ENCODE data around the gene PKP4.

Gene PKP4

GRCh38 chr2:158509928-158510797 lies 53.4 kb downstream of the PKP4 start:
- no peak for DNase-seq
- H3K36me3 ChIP-seq (ENCODE audit: control insufficient read depth, insufficient read depth, low read length) = no peaks in the 10 kb centered on the region

GRCh38 chr2:158510887-158511286 lies 54.1 kb downstream of the PKP4 start:
- no peak for DNase-seq
- H3K27ac ChIP-seq (ENCODE audit: insufficient read depth, low read length, poor library complexity, severe bottlenecking) = no peak overlapping the region

More at GRCh38 chr2:158509928-158510797, 53.4 kb downstream of the PKP4 start:
- Histone ChIP-seq H3K27ac (ENCODE audit: insufficient read depth, low read length, poor library complexity, severe bottlenecking) (no peak overlapping the region), H3K4me1 (ENCODE audit: control insufficient read depth, insufficient read depth, low read length, poor library complexity, severe bottlenecking) (no peaks in the 10 kb centered on the region), H3K27me3 (replicated peaks; ENCODE audit: control insufficient read depth, insufficient read depth, low read length, poor library complexity, severe bottlenecking) (no peaks in the 10 kb centered on the region), H3K9me3 (ENCODE audit: control insufficient read depth, low read length) (no peaks in the 10 kb centered on the region), H3K4me3 (ENCODE audit: insufficient read depth, low read depth, low read length, poor library complexity, severe bottlenecking) (no peak overlapping the region)

GRCh38 chr2:158511706-158512105 lies 55.0 kb downstream of the PKP4 start:
- no peak for DNase-seq
- Histone ChIP-seq H3K27ac (ENCODE audit: insufficient read depth, low read length, poor library complexity, severe bottlenecking) (no peak overlapping the region), H3K36me3 (ENCODE audit: control insufficient read depth, insufficient read depth, low read length) (no peaks in the 10 kb centered on the region), H3K4me3 (ENCODE audit: insufficient read depth, low read depth, low read length, poor library complexity, severe bottlenecking) (no peak overlapping the region), H3K27me3 (replicated peaks; ENCODE audit: control insufficient read depth, insufficient read depth, low read length, poor library complexity, severe bottlenecking) (no peaks in the 10 kb centered on the region), H3K4me1 (ENCODE audit: control insufficient read depth, insufficient read depth, low read length, poor library complexity, severe bottlenecking) (no peaks in the 10 kb centered on the region), H3K9me3 (ENCODE audit: control insufficient read depth, low read length) (no peaks in the 10 kb centered on the region)

More at GRCh38 chr2:158510887-158511286, 54.1 kb downstream of the PKP4 start:
- no peaks in the 10 kb centered on the region for H3K27me3 ChIP-seq (replicated peaks; ENCODE audit: control insufficient read depth, insufficient read depth, low read length, poor library complexity, severe bottlenecking)
- H3K4me3 ChIP-seq (ENCODE audit: insufficient read depth, low read depth, low read length, poor library complexity, severe bottlenecking) = no peak overlapping the region
- H3K36me3 ChIP-seq (ENCODE audit: control insufficient read depth, insufficient read depth, low read length) = no peaks in the 10 kb centered on the region
- H3K9me3 ChIP-seq (ENCODE audit: control insufficient read depth, low read length) = no peaks in the 10 kb centered on the region
- H3K4me1 ChIP-seq (ENCODE audit: control insufficient read depth, insufficient read depth, low read length, poor library complexity, severe bottlenecking) = no peaks in the 10 kb centered on the region

- Histone ChIP-seq H3K36me3 (ENCODE audit: control insufficient read depth, insufficient read depth, low read length) (no peaks in the 10 kb centered on the region), H3K4me1 (ENCODE audit: control insufficient read depth, insufficient read depth, low read length, poor library complexity, severe bottlenecking) (no peaks in the 10 kb centered on the region), H3K27me3 (replicated peaks; ENCODE audit: control insufficient read depth, insufficient read depth, low read length, poor library complexity, severe bottlenecking) (no peaks in the 10 kb centered on the region), H3K9me3 (ENCODE audit: control insufficient read depth, low read length) (no peaks in the 10 kb centered on the region), H3K27ac (ENCODE audit: insufficient read depth, low read length, poor library complexity, severe bottlenecking) (no peak overlapping the region), H3K4me3 (ENCODE audit: insufficient read depth, low read depth, low read length, poor library complexity, severe bottlenecking) (no peak overlapping the region)
- no peak for DNase-seq
Measured at GRCh38 chr2:158512323-158512722, 55.6 kb downstream of the PKP4 start.

- H3K27ac ChIP-seq (ENCODE audit: insufficient read depth, low read length, poor library complexity, severe bottlenecking) = no peak overlapping the region
- no peaks in the 10 kb centered on the region for H3K4me1 ChIP-seq (ENCODE audit: control insufficient read depth, insufficient read depth, low read length, poor library complexity, severe bottlenecking)
- no peaks in the 10 kb centered on the region for H3K27me3 ChIP-seq (replicated peaks; ENCODE audit: control insufficient read depth, insufficient read depth, low read length, poor library complexity, severe bottlenecking)
- H3K4me3 ChIP-seq (ENCODE audit: insufficient read depth, low read depth, low read length, poor library complexity, severe bottlenecking) = no peak overlapping the region
- no peaks in the 10 kb centered on the region for H3K36me3 ChIP-seq (ENCODE audit: control insufficient read depth, insufficient read depth, low read length)
- no peak for DNase-seq
- no peaks in the 10 kb centered on the region for H3K9me3 ChIP-seq (ENCODE audit: control insufficient read depth, low read length)
Measured at GRCh38 chr2:158513841-158514240, 57.1 kb downstream of the PKP4 start.

GRCh38 chr2:158518084-158518483 lies 61.3 kb downstream of the PKP4 start:
- H3K27ac ChIP-seq (ENCODE audit: insufficient read depth, low read length, poor library complexity, severe bottlenecking) = no peak overlapping the region
- H3K9me3 ChIP-seq (ENCODE audit: control insufficient read depth, low read length) = no peaks in the 10 kb centered on the region
- H3K4me1 ChIP-seq (ENCODE audit: control insufficient read depth, insufficient read depth, low read length, poor library complexity, severe bottlenecking) = no peaks in the 10 kb centered on the region
- H3K27me3 ChIP-seq (replicated peaks; ENCODE audit: control insufficient read depth, insufficient read depth, low read length, poor library complexity, severe bottlenecking) = no peaks in the 10 kb centered on the region
- H3K4me3 ChIP-seq (ENCODE audit: insufficient read depth, low read depth, low read length, poor library complexity, severe bottlenecking) = no peak overlapping the region
- H3K36me3 ChIP-seq (ENCODE audit: control insufficient read depth, insufficient read depth, low read length) = no peaks in the 10 kb centered on the region
- no peak for DNase-seq

- no peaks in the 10 kb centered on the region for H3K9me3 ChIP-seq (ENCODE audit: control insufficient read depth, low read length)
- DNase-seq = no peak
Measured at GRCh38 chr2:158519481-158519880, 62.7 kb downstream of the PKP4 start.

GRCh38 chr2:158529379-158530259 lies 72.9 kb downstream of the PKP4 start:
- Histone ChIP-seq H3K27me3 (replicated peaks; ENCODE audit: control insufficient read depth, insufficient read depth, low read length, poor library complexity, severe bottlenecking) (no peaks in the 10 kb centered on the region), H3K9me3 (ENCODE audit: control insufficient read depth, low read length) (no peaks in the 10 kb centered on the region), H3K4me3 (ENCODE audit: insufficient read depth, low read depth, low read length, poor library complexity, severe bottlenecking) (no peak overlapping the region), H3K4me1 (ENCODE audit: control insufficient read depth, insufficient read depth, low read length, poor library complexity, severe bottlenecking) (no peaks in the 10 kb centered on the region), H3K36me3 (ENCODE audit: control insufficient read depth, insufficient read depth, low read length) (no peaks in the 10 kb centered on the region), H3K27ac (ENCODE audit: insufficient read depth, low read length, poor library complexity, severe bottlenecking) (no peak overlapping the region)
- no peak for DNase-seq

More at GRCh38 chr2:158519481-158519880, 62.7 kb downstream of the PKP4 start:
- no peaks in the 10 kb centered on the region for H3K27me3 ChIP-seq (replicated peaks; ENCODE audit: control insufficient read depth, insufficient read depth, low read length, poor library complexity, severe bottlenecking)
- no peaks in the 10 kb centered on the region for H3K36me3 ChIP-seq (ENCODE audit: control insufficient read depth, insufficient read depth, low read length)
- no peaks in the 10 kb centered on the region for H3K4me1 ChIP-seq (ENCODE audit: control insufficient read depth, insufficient read depth, low read length, poor library complexity, severe bottlenecking)
- H3K27ac ChIP-seq (ENCODE audit: insufficient read depth, low read length, poor library complexity, severe bottlenecking) = no peak overlapping the region
- H3K4me3 ChIP-seq (ENCODE audit: insufficient read depth, low read depth, low read length, poor library complexity, severe bottlenecking) = no peak overlapping the region

GRCh38 chr2:158530829-158531228 lies 74.1 kb downstream of the PKP4 start:
- DNase-seq = no peak

GRCh38 chr2:158533009-158533408 lies 76.3 kb downstream of the PKP4 start:
- no peaks in the 10 kb centered on the region for H3K27me3 ChIP-seq (replicated peaks; ENCODE audit: control insufficient read depth, insufficient read depth, low read length, poor library complexity, severe bottlenecking)
- no peak overlapping the region for H3K4me3 ChIP-seq (ENCODE audit: insufficient read depth, low read depth, low read length, poor library complexity, severe bottlenecking)

More at GRCh38 chr2:158530829-158531228, 74.1 kb downstream of the PKP4 start:
- Histone ChIP-seq H3K36me3 (ENCODE audit: control insufficient read depth, insufficient read depth, low read length) (no peaks in the 10 kb centered on the region), H3K27me3 (replicated peaks; ENCODE audit: control insufficient read depth, insufficient read depth, low read length, poor library complexity, severe bottlenecking) (no peaks in the 10 kb centered on the region), H3K27ac (ENCODE audit: insufficient read depth, low read length, poor library complexity, severe bottlenecking) (no peak overlapping the region), H3K9me3 (ENCODE audit: control insufficient read depth, low read length) (no peaks in the 10 kb centered on the region), H3K4me3 (ENCODE audit: insufficient read depth, low read depth, low read length, poor library complexity, severe bottlenecking) (no peak overlapping the region), H3K4me1 (ENCODE audit: control insufficient read depth, insufficient read depth, low read length, poor library complexity, severe bottlenecking) (no peaks in the 10 kb centered on the region)

More at GRCh38 chr2:158533009-158533408, 76.3 kb downstream of the PKP4 start:
- Histone ChIP-seq H3K36me3 (ENCODE audit: control insufficient read depth, insufficient read depth, low read length) (no peaks in the 10 kb centered on the region), H3K9me3 (ENCODE audit: control insufficient read depth, low read length) (no peaks in the 10 kb centered on the region), H3K4me1 (ENCODE audit: control insufficient read depth, insufficient read depth, low read length, poor library complexity, severe bottlenecking) (no peaks in the 10 kb centered on the region), H3K27ac (ENCODE audit: insufficient read depth, low read length, poor library complexity, severe bottlenecking) (no peak overlapping the region)
- DNase-seq = no peak

All from effector memory CD4-positive, alpha-beta T cell (primary cell).